Effector memory CD8-positive, alpha-beta T cell (primary cell): ENCODE data around the gene ADAMTS4.

Source experiments
- ATAC-seq: fragments of 150-1000 bp; cut with Tn5 transposase; replicated peaks from 2 replicates; pipeline ENCODE4 v1.10.0; 2021; ENCODE audit warnings: mild to moderate bottlenecking, moderate library complexity
- DNase-seq, 3 experiments: peaks; one replicate each; pipeline ENCODE4 v3.0.0; 2021
- H3K27ac Mint-ChIP-seq, 2 donors: one replicate each; pipeline ENCODE4 v1.8.0; 2022; ENCODE audit warnings: mild to moderate bottlenecking in 2 of 2, mixed read lengths in 2 of 2, moderate library complexity in 2 of 2
- H3K27me3 Mint-ChIP-seq, 2 donors: one replicate each; pipeline ENCODE4 v1.8.0; 2022; ENCODE audit warnings: mixed read lengths in 2 of 2
- H3K36me3 Mint-ChIP-seq: one replicate; pipeline ENCODE4 v1.8.0; 2022; ENCODE audit warnings: mild to moderate bottlenecking, moderate library complexity, mixed read lengths; ENCODE audit not compliant: insufficient read depth
- H3K4me1 Mint-ChIP-seq, 2 donors: one replicate each; pipeline ENCODE4 v1.8.0; 2022; ENCODE audit warnings: low read depth in 2 of 2, mixed read lengths in 2 of 2
- H3K4me3 Mint-ChIP-seq, 2 donors: one replicate each; pipeline ENCODE4 v1.8.0; 2022; ENCODE audit warnings: mild to moderate bottlenecking in 2 of 2, mixed read lengths in 2 of 2, moderate library complexity in 2 of 2
- H3K9me3 Mint-ChIP-seq, 2 donors: one replicate each; pipeline ENCODE4 v1.8.0; 2022; ENCODE audit warnings: mixed read lengths in 2 of 2

Gene ADAMTS4

DNA sequence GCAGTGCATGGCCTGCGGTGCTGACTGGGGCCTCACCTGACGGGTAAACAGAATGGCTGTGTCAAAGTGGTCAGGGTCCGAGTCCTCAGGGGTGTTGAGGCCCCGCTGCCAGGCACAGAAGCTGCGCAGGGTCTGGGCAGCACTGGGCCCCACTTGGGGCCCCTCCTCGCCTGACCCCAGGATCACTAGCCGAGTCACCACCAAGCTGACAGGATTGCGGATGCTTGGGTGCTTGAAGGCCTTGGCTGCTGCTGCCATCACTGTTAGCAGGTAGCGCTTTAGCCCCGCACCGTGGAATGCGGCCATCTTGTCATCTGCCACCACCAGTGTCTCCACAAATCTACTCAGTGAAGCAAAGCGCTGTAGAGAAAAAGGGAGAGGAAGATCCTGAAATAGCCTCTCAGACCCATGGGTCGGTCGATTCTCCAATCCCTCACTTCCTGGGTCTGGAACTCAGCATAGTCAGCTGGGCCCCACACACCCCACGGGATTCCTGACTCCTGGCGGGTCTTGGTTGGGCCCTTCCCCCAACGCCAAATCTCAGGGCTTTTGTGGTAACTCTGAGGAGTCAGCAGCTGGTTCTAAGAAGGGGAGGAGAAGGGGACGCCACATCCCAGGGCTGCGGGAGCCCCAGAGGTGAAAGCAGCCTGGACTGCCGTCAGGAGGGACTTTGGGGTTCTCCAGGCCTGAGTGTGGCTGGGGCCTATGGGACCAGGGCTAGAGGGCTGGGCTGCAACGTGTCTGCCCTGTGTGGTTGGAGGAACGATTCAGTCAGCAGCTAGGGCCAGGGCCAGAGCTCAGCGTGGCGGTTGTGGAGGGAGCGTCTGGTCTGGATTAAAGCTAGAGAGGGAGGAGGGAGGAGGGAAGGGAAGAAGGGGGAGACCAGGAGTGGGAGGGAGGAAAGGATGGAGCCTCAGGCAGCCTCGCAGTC lies 2.1 kb downstream of the ADAMTS4 start:
- Mint-ChIP-seq H3K4me1 (peaks cover 42 to 57% of the 10 kb centered on the region in 2 donors), H3K9me3 (no peaks in the 10 kb centered on the region), H3K27ac (peak overlapping the region in 1 of 2 donors; percentile 38), H3K36me3 (peaks cover 11% of the 10 kb centered on the region), H3K4me3 (no peak overlapping the region), H3K27me3 (no peaks in the 10 kb centered on the region)
- DNase-seq = no peak
- no peak for ATAC-seq

DNA sequence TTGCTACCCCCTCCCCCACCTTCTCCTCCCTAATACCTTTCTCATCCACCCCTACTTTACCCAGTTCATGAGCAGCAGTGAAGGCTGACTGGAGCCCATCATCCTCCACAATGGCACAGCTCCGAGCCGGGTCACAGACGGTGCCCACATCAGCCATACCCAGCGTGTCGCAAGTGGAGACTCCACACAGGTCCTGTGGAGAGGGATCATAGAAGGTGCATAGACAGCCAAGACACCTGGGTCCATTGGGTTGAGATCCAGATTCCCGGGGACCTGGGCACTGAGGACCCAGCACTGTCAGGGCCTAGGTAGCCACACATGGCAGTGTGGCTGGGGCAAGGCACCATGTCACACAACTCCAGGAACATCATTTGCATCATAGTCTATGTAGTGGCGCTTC lies 2.7 kb downstream of the ADAMTS4 start:
- no peaks in the 10 kb centered on the region for H3K9me3 Mint-ChIP-seq
- H3K36me3 Mint-ChIP-seq = peaks cover 4% of the 10 kb centered on the region
- DNase-seq = no peak
- peaks cover 38 to 50% of the 10 kb centered on the region in 2 donors for H3K4me1 Mint-ChIP-seq
- peak overlapping the region in 1 of 2 donors; percentile 25 for H3K4me3 Mint-ChIP-seq
- ATAC-seq = no peak
- H3K27ac Mint-ChIP-seq = peak overlapping the region; percentile 38 to 59
- no peaks in the 10 kb centered on the region for H3K27me3 Mint-ChIP-seq

DNA sequence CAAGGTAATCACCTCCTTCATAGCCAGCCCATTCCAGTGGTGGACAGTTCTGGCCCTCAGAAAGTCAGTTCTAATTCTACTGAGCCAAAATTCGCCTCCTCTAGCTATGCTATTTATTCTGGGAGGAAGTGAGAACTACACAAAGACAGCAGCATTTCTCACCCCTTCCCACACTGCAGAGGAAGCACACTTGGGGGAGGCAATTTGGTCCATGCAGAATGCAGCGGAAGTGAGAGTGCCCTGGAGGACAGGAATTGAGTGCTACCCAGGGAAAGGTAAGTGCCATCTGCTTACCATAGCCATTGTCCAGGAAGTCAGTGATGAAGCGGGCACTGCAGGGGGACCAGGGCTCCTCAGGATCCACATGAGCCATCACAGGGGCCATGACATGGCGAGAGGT lies 3.7 kb downstream of the ADAMTS4 start:
- Mint-ChIP-seq H3K36me3 (peaks cover 4% of the 10 kb centered on the region), H3K27me3 (no peaks in the 10 kb centered on the region), H3K4me1 (peaks cover 29 to 44% of the 10 kb centered on the region in 2 donors), H3K9me3 (no peaks in the 10 kb centered on the region), H3K27ac (peak overlapping the region; percentile 71 to 78), H3K4me3 (peak overlapping the region; percentile 49 to 50)
- no peak for DNase-seq
- peak; percentile 48 for ATAC-seq

DNA sequence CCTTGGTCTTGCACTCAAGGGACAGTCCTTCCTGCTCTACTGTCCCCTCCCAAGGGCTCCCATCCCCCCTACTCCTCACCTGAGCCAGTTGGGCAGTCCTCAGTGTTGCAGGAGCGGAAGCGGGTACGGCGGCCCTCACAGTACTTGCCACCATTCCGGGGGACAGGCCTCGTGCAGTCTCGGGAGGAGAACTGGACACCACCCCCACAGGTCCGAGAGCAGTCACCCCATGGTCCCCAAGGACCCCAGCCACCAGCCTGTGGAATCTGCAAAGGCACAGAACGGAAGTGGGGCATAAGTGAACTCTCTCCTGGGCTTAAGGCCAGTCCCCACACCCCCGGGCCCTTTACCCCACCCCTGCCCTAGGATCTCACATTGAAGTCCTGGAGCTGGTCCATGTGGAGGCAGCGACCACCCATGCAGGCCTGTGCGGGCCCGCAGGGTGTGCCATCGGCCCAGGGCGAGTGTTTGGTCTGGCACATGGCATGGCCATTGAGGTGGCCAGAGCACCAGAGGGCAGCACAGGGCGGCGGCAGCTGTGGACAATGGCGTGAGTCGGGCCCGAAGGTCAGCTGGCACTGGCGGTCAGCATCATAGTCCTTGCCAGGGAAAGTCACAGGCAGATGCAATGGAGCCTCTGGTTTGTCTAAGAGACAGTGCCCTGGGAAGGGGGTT lies 5.2 kb downstream of the ADAMTS4 start:
- Mint-ChIP-seq H3K4me1 (peaks cover 27 to 33% of the 10 kb centered on the region in 2 donors), H3K27ac (peak overlapping the region in 1 of 2 donors; percentile 75)
- ATAC-seq = no peak

DNA sequence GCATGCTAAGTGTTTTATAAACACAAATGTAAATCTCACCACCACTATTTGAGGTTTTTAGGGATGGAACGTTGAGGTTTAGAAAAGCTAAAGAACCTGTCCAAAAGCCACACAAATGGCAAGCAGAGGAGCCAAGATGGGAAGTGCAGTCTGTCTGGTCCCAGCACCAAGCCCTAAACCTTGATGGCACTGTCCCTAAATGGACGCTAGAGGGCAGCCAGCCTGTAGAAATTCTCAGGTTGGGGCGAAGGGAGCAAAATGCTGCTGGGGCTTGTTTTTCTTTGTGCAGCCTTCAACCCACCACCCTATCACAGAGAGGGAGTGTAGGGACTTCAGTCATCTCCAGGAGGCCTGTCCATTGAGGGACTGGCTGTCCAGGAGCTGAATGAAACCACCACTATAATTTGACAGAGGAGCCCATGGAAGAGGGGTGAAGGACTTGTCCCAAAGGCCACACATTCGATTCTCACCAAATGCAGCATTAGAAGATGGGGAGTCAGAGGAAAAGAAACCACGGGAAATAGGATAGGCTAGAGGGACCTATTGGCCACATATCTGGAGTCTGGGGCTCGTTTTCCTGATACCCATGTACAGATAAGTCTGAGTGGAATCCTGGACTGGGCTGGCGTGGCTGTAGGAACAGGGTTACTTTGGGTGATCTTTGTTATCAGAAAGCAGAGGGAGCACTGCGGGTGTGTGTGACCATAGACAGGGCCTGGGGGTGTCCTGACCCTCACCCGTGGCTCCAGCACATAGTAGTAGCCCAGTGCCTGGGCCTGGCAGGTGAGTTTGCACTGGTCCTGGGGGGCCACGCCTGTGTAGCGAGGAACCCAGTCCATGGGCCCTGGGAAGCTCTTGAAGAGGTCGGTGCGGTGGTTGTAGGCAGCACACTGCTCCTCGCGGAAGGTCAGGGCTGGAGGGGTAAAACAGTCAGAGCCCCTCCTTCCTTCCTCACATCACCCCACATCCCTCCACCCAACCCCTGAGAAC lies 6.1 kb downstream of the ADAMTS4 start:
- peak overlapping the region; percentile 64 to 65 for H3K4me3 Mint-ChIP-seq
- H3K9me3 Mint-ChIP-seq = no peaks in the 10 kb centered on the region
- H3K4me1 Mint-ChIP-seq = peaks cover 28 to 39% of the 10 kb centered on the region in 2 donors
- DNase-seq (peak; percentile 61 to 67 (median 66)), ATAC-seq (peak; percentile 96)
- peaks cover 4% of the 10 kb centered on the region for H3K36me3 Mint-ChIP-seq
- no peaks in the 10 kb centered on the region for H3K27me3 Mint-ChIP-seq
- peak overlapping the region; percentile 75 to 87 for H3K27ac Mint-ChIP-seq

More for the DNA sequence above, 5.2 kb downstream of the ADAMTS4 start:
- H3K27me3 Mint-ChIP-seq = no peaks in the 10 kb centered on the region
- no peak overlapping the region for H3K4me3 Mint-ChIP-seq
- H3K9me3 Mint-ChIP-seq = no peaks in the 10 kb centered on the region
- H3K36me3 Mint-ChIP-seq = peaks cover 4% of the 10 kb centered on the region
- no peak for DNase-seq

DNA sequence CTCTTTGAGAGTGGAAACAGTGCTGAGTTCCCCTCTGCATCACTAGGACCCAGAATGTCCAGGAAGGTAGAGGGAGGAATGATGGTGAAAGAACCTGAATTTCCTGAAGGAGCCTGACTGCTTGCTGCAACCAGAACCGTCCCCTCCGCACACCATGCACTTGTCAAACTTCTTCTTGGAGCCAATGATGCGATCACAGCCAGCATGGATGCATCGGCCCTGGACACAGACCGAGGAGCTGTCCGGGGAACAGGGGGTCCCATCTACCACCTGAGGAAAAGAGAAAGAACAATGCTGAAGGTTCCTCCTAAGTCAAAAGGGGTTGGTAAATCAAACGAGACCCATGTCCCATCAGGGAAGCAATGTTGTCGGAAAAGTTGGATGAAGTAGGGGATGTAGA lies 6.9 kb downstream of the ADAMTS4 start:
- DNase-seq (no peak), ATAC-seq (no peak)
- Mint-ChIP-seq H3K27ac (peak overlapping the region in 1 of 2 donors; percentile 26), H3K4me3 (no peak overlapping the region), H3K27me3 (no peaks in the 10 kb centered on the region), H3K9me3 (no peaks in the 10 kb centered on the region), H3K4me1 (peaks cover 36 to 47% of the 10 kb centered on the region in 2 donors), H3K36me3 (peaks cover 4% of the 10 kb centered on the region)

DNA sequence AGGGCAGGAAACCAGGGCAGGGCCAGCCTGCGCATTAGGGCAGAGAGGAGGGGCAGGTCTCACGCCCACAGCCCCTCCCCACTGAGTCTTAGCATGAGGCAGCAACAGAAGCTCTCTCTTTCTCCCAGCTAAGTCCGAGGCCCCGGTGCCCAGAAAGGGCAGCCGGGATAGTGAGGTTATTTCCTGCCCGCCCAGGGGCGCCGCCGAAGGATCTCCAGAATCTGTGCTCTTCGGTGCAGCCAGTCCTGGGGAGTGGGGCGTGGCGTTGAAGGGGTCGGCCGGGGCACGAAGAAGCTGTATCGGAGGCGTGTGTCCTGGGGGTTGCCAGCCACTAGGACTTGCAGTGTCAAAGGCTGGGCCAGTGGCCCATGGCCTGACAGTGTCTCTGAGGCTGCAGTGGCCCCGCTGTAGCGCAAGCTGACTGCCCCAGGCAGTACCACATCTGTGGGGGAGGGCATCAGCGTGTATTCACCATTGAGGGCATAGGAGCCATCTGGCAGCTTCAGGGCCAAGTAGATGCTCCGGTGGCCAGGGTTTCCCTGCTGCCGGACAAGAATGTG lies 7.8 kb downstream of the ADAMTS4 start:
- DNase-seq (no peak), ATAC-seq (no peak)
- Mint-ChIP-seq H3K27ac (peak overlapping the region; percentile 26 to 49), H3K9me3 (no peaks in the 10 kb centered on the region), H3K4me3 (no peak overlapping the region), H3K36me3 (peaks cover 4% of the 10 kb centered on the region), H3K4me1 (peaks cover 44 to 55% of the 10 kb centered on the region in 2 donors), H3K27me3 (no peaks in the 10 kb centered on the region)

DNA sequence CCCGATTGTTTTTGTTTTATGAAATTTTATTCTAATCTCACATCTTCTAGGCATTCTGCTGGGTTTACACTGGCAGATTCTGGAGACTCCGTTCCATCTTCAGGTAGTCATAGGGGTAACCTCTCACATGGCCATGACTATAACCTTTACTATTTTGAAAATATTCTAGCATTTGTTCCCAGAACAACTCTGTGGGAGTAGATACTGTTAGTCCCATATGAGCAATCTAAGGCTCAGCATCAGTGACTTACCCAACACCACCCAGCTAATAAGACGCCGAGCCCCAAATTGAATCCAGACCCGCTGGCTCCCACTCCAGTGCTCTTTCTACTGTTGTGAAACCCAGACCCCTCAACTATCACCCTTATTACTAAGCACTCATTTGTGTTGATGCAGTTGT lies 9.8 kb downstream of the ADAMTS4 start:
- Mint-ChIP-seq H3K9me3 (no peaks in the 10 kb centered on the region), H3K27ac (peak overlapping the region; percentile 87 to 88), H3K4me3 (peak overlapping the region in 1 of 2 donors; percentile 33), H3K27me3 (no peaks in the 10 kb centered on the region), H3K4me1 (peaks cover 49 to 56% of the 10 kb centered on the region in 2 donors), H3K36me3 (peaks cover 8% of the 10 kb centered on the region)
- DNase-seq (no peak), ATAC-seq (no peak)

DNA sequence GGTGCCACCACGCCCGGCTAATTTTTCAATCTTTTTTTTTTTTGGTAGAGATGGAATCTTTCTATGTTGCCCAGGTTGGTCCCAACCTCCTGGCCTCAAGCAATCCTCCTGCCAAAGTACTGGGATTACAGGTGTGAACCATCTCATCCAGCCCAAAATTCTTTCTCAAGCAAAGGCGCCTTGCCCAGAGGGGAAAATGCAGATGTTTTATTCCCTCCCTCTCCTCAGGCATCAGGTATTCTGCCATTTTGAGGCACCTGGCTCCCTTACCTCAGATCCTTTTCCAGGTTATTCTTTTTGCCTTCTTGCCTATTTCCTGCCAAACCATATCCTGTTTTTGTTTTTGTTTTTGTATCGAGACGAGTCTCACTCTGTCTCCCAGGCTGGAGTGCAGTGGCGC lies 10.5 kb downstream of the ADAMTS4 start:
- ATAC-seq (no peak), DNase-seq (no peak)
- Mint-ChIP-seq H3K36me3 (peaks cover 12% of the 10 kb centered on the region), H3K27ac (peak overlapping the region; percentile 87 to 88), H3K9me3 (no peaks in the 10 kb centered on the region), H3K4me1 (peaks cover 54 to 58% of the 10 kb centered on the region in 2 donors), H3K27me3 (no peaks in the 10 kb centered on the region), H3K4me3 (peak overlapping the region in 1 of 2 donors; percentile 19)

DNA sequence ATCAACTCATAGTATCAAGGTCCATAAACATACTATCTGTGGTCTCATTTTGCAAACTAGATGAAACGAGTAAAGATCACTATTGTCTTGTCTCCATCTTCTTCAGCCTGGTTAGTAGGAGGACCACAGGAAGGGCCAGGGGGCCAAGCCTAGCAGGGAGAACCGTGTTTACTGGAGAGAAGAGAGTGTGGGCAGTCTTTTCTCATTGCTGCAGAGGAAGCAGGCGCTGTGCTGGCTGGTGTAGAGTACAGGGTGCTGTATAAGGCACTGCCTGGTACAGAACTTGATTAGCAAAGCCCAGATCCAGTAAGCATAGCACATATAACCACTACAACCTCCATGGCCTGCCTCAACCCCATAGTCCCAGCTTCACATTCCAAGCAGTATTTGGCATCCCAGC lies 11.5 kb downstream of the ADAMTS4 start:
- H3K27me3 Mint-ChIP-seq = no peaks in the 10 kb centered on the region
- DNase-seq = no peak
- no peaks in the 10 kb centered on the region for H3K9me3 Mint-ChIP-seq
- peak overlapping the region; percentile 88 to 91 for H3K27ac Mint-ChIP-seq
- peaks cover 53 to 55% of the 10 kb centered on the region in 2 donors for H3K4me1 Mint-ChIP-seq
- H3K36me3 Mint-ChIP-seq = peaks cover 8% of the 10 kb centered on the region
- ATAC-seq = no peak
- peak overlapping the region; percentile 23 to 43 for H3K4me3 Mint-ChIP-seq

DNA sequence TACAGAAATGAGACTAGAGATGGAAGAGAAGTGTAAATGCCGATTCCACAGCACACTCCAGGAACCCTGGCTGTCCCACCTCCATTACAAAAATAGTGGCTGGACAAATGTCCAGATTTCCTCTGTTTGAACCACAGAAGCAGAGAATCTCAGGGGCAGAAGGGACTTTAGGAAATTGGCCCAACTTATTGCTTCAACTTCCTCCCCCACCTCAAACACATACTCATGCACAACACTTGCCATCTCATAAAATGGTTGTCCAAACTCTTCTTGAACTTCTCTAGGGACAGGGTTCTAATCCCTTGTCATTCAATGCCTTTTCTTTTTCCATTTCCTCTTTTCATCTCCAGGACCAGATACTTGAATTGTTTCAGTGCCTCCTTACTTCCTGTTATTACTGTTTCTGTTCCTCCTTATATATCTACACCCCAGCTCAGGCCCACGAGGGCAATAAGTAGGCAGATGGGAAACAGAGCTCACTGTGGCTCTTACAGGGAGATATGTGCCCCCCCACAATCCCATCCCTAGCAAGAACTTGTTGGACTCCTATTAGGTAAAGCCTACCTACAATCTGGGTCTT lies 13.0 kb downstream of the ADAMTS4 start:
- Mint-ChIP-seq H3K36me3 (peaks cover 8% of the 10 kb centered on the region), H3K4me3 (peak overlapping the region; percentile 95 to 99), H3K27ac (peak overlapping the region; percentile 88 to 91), H3K9me3 (no peaks in the 10 kb centered on the region), H3K27me3 (no peaks in the 10 kb centered on the region), H3K4me1 (peaks cover 58 to 64% of the 10 kb centered on the region in 2 donors)
- no peak for DNase-seq
- ATAC-seq = peak; percentile 4

DNA sequence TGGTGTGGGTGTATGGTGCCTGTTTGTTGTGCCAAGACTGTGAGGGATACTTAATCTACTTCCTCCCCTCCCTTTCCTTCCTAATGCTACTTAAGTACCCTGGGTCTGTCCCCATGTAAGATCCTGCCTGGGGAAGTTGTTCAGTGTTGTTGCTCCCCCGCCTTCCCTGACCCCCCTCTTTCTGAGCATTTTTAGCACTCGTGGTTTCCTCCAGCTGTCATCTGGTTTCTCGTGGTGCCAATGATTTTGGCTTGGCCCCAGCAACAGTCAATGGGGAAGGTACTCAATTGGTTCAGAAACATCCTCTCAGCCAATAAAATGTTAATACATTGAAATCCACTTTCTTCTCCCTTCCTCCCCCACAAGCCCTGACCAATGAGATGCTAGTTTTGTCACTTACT lies 13.6 kb downstream of the ADAMTS4 start:
- peak; percentile 85 for ATAC-seq
- DNase-seq = peak; percentile 68 to 77 (median 73)
- Mint-ChIP-seq H3K36me3 (peaks cover 8% of the 10 kb centered on the region), H3K9me3 (no peaks in the 10 kb centered on the region), H3K27me3 (no peaks in the 10 kb centered on the region), H3K4me3 (peak overlapping the region; percentile 95 to 99), H3K27ac (peak overlapping the region; percentile 88 to 91), H3K4me1 (peaks cover 63 to 69% of the 10 kb centered on the region in 2 donors)
